HG02884 (cell line): ENCODE data around the gene ZNF579.
"Not testable (repeated sequence)": the region's sequence is repeated elsewhere in the genome, so short reads cannot be mapped to it uniquely, and the experiment has no call there.

Experiments used
- ATAC-seq: cut with Tn5 transposase; IDR thresholded peaks from one replicate; pipeline ENCODE4 v1.9.1; 2021; ENCODE audit warnings: mild to moderate bottlenecking, moderate library complexity; ENCODE audit not compliant: unreplicated experiment

Gene ZNF579

DNA sequence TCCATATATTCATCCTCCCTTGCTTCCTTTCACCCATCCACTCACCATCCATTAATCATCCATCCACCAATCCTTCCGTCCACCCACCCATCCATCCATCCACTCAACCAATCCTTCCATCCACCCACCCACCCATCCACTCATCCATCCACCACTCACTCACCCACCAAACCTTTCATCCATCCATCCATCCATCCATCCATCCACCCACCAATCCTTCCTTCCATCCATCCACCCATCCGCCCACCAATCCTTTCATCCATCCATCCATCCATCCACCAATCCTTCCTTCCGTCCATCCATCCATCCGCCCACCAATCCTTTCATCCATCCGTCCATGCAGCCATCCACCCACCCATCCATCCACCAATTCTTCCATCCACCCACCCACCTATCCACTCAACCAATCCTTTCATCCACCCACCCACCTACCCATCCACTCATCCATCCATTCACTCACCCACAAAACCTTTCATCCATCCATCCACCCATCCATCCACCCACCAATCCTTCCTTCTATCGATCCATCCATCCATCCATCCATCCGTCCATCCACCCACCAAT, 38.3 kb downstream of the ZNF579 start:
- no peak for ATAC-seq

GRCh38 chr19:55541091-55541490, 39.6 kb downstream of the ZNF579 start:
- ATAC-seq, result no peak

- ATAC-seq, result no peak
These were observed 40.0 kb downstream of the ZNF579 start for GRCh38 chr19:55540619-55541018.

DNA sequence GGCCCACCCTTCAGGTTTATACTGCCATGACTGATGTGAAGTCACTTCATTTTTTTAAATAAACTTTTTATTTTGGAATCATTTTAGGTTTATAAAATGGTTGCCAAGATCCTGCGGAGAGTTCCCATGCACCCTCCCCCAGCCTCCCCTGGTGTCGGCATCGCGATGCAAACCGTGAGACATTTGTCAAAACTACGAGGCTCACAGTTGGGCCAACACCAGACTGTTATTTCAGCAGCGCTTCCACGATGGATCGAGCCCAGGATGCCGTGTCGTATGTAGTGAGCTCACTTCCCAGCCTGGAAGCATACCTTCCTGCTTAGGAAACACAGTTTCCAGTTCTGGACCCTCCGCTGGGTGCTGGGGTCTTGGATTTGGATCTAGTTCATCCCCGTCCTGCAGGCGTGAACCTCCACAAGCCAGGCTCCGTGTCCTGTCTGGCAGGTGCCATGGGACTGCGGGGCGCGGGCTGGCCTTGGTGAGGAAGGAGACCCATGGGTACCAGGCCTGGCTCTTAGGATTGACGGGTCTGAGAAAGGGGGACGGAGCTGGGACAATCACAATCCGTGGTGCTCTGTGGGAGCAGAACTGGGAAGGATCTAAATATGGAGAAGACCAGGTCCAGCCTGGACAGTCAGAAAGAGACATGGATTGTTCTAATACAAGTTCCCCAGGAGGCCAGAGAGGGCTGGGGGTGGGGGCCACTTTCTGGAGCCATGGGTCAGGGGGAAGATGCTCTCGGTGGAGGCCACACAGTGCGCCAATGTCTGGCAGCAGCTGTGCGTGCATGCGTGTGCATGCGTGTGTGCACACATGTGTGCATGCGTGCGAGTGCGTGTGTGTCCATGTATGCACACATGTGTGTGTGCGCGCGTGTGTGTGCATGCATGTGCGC, 41.3 kb downstream of the ZNF579 start:
- ATAC-seq, result no peak

DNA sequence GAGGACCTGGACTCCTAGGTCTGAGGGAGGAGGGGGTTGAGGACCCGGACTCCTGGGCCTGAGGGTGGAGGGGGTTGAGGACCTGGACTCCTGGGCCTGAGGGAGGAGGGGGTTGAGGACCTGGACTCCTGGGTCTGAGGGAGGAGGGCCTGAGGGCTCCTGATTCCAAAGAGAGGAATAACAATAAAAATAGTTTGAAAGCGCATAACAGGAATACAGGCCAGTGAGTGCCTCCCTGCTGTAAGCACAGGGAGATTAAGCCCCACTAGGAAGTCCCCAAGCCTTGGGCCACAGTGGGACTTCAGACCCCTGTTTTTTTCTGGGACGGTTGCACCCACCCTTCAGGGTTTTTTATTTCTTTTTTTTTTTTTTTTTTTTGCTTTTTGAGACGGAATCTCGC, 42.5 kb downstream of the ZNF579 start:
- no peak for ATAC-seq

DNA sequence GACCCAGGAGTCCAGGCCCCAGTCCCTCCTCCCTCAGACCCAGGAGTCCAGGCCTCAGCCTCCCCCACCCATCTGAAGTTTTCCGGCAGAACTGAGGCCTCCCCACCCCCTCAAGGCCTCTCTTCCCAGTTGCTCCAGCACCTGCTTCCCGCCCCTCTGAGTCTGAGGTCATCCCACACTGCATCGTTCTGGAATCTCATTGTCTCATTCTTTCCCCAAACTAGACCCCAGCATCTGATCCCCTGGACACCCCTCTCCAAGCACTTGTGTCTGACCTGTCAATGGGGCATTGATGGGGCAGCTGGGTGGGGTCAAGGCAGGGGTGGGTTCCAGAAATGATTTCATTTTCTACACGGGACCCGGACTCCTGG, 42.9 kb downstream of the ZNF579 start:
- no peak for ATAC-seq

- no peak for ATAC-seq
These were observed 43.5 kb downstream of the ZNF579 start, which contains the start of gene SBK2 for GRCh38 chr19:55536951-55537740. Gene SBK2, minus strand, starts transcription at chr19:55537133. Its CDS starts 839 bp downstream, at chr19:55536294.

DNA sequence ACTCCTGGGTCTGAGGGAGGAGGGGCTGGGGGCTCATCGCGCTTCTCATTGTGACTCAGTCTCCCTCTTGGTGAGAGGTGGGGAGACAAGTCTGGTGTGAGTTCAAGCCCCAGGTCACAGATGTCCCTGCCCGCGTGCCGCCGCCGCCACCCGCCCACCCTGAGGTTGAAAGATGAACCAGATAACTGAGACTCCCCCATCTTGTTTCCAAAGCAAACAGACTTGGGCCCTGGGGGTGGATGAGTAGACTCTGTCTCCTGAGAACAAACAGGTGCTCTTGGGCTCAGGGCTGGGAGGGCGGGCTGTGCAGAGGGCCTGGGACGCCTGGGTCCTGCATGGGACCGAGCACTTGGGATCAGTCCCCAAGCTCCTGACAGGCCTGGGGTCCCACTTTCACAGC, 44.3 kb downstream of the ZNF579 start:
- no peak for ATAC-seq

DNA sequence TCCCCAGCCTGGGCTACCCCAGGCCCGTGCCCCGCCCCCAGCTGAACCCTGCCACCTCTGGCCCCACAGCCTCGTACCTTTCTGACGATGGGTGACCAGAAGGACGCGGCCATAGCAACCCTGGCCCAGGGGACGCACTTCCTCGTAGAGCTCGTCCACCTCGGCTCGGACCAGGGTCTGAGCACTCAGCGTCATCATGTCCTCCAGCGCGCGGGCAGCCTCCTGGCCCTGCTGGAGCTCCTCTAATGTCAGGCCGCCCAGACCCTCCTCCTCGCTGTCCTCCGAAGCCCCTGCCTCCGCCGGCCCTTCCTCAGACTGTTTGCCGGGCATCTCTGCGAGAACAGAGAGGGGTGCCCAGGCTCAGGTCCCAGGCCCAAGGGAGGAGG, 44.7 kb downstream of the ZNF579 start:
- no peak for ATAC-seq

GRCh38 chr19:55535173-55535964, 45.3 kb downstream of the ZNF579 start:
- no peak for ATAC-seq

DNA sequence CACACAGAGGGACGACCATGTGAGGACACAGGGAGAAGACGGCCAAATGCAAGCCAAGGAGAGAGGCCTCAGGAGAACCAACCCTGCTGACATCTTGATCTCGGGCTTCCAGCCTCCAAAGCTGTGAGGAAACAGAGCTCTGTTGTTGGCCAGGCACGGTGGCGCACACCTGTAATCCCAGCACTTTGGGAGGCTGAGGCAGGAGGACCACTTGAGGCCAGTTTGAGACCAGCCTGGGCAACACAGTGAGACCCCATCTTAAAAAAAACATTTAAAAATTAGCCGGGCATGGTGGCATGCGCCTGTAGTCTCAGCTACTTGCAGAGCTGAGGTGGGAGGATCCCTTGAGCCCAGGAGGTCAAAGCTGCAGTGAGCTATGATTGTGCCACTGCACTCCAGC, 46.4 kb downstream of the ZNF579 start:
- not testable (repeated sequence) for ATAC-seq

- no peak for ATAC-seq
These were observed 49.7 kb downstream of the ZNF579 start for GRCh38 chr19:55530996-55531395.

GRCh38 chr19:55529636-55530234, 50.9 kb downstream of the ZNF579 start:
- ATAC-seq, result no peak

GRCh38 chr19:55528030-55528803, 52.4 kb downstream of the ZNF579 start:
- ATAC-seq, result no peak

GRCh38 chr19:55527197-55528029, 53.2 kb downstream of the ZNF579 start:
- no peak for ATAC-seq
